Measurements from ENCODE around the gene KLF12. TPM values are rescaled to one million over a fixed set of nuclear protein-coding genes. Genes with fewer than 3 reads are reported as not detected.

Gene KLF12
- total RNA-seq, 1 experiment from 2014 or later: 7.2 TPM

GRCh38 chr13:74145249-74145975, 11.2 kb upstream of the KLF12 start:
- no peak for DNase-seq (ENCODE audit: unreplicated experiment)
- ChIA-PET POLR2A (interaction anchor here (0.8 kb wide), 1 partner anchor 27 kb away, joined by 4 read pairs; no protein-coding TSS in a partner anchor), CTCF (no interaction called here)
- H3K4me3 Mint-ChIP-seq (ENCODE audit: unreplicated experiment): no peak overlapping the region
- no TSS peak for BruUV-seq (replicated peaks)
- peaks cover 6% of the 10 kb centered on the region for H3K36me3 Mint-ChIP-seq (ENCODE audit: insufficient read depth, unreplicated experiment)
- H3K9me3 Mint-ChIP-seq (ENCODE audit: unreplicated experiment): no peaks in the 10 kb centered on the region
- no peak overlapping the region for H3K27ac Mint-ChIP-seq (ENCODE audit: low read depth, unreplicated experiment)
- H3K4me1 Mint-ChIP-seq (ENCODE audit: insufficient read depth, unreplicated experiment): no peaks in the 10 kb centered on the region
- no peaks in the 10 kb centered on the region for H3K27me3 Mint-ChIP-seq (ENCODE audit: insufficient read depth, unreplicated experiment)
- TF ChIP-seq CTCF (IDR thresholded peaks at IDR 0.05; ENCODE audit: unreplicated experiment): no peak
- intact Hi-C loops (cut with micrococcal nuclease): no loop called here

GRCh38 chr13:74144269-74144668, 10.1 kb upstream of the KLF12 start:
- H3K4me1 Mint-ChIP-seq (ENCODE audit: insufficient read depth, unreplicated experiment): no peaks in the 10 kb centered on the region
- CTCF ChIA-PET: no interaction called here
- no peak for DNase-seq (ENCODE audit: unreplicated experiment)
- BruUV-seq (replicated peaks): no TSS peak
- POLR2A ChIA-PET: no interaction called here
- H3K27me3 Mint-ChIP-seq (ENCODE audit: insufficient read depth, unreplicated experiment): no peaks in the 10 kb centered on the region
- no peak overlapping the region for H3K27ac Mint-ChIP-seq (ENCODE audit: low read depth, unreplicated experiment)
- H3K4me3 Mint-ChIP-seq (ENCODE audit: unreplicated experiment): no peak overlapping the region
- TF ChIP-seq CTCF (IDR thresholded peaks at IDR 0.05; ENCODE audit: unreplicated experiment): no peak
- peaks cover 6% of the 10 kb centered on the region for H3K36me3 Mint-ChIP-seq (ENCODE audit: insufficient read depth, unreplicated experiment)
- intact Hi-C loops (cut with micrococcal nuclease): no loop called here
- H3K9me3 Mint-ChIP-seq (ENCODE audit: unreplicated experiment): no peaks in the 10 kb centered on the region

- BruUV-seq (replicated peaks): no TSS peak
- H3K4me3 Mint-ChIP-seq (ENCODE audit: unreplicated experiment): no peak overlapping the region
- CTCF ChIA-PET: interaction anchor here (0.7 kb wide), 1 partner anchor 150 kb away, joined by 3 read pairs; no protein-coding TSS in a partner anchor
Observed at GRCh38 chr13:74142257-74142656, 8.1 kb upstream of the KLF12 start.

More at GRCh38 chr13:74142257-74142656, 8.1 kb upstream of the KLF12 start:
- POLR2A ChIA-PET: interaction anchor here (0.8 kb wide), 1 partner anchor 21 kb away, joined by 3 read pairs; no protein-coding TSS in a partner anchor
- peaks cover 6% of the 10 kb centered on the region for H3K36me3 Mint-ChIP-seq (ENCODE audit: insufficient read depth, unreplicated experiment)
- H3K4me1 Mint-ChIP-seq (ENCODE audit: insufficient read depth, unreplicated experiment): no peaks in the 10 kb centered on the region
- H3K27ac Mint-ChIP-seq (ENCODE audit: low read depth, unreplicated experiment): no peak overlapping the region
- intact Hi-C loops (cut with micrococcal nuclease): no loop called here
- no peaks in the 10 kb centered on the region for H3K9me3 Mint-ChIP-seq (ENCODE audit: unreplicated experiment)
- TF ChIP-seq CTCF (IDR thresholded peaks at IDR 0.05; ENCODE audit: unreplicated experiment): no peak
- no peaks in the 10 kb centered on the region for H3K27me3 Mint-ChIP-seq (ENCODE audit: insufficient read depth, unreplicated experiment)
- DNase-seq (ENCODE audit: unreplicated experiment): no peak

Data from MCF 10A (cell line).